A549 (cell line): ENCODE results near the gene DIP2C. TPM values are rescaled to one million over a fixed set of nuclear protein-coding genes. Genes with fewer than 3 reads are reported as not detected.
A peak's percentile ranks its signal among the peaks of the same experiment; 100 is the strongest.

Experiments
- ATAC-seq, 2 experiments: fragments of 200-7000 bp in 1 of 2; fragments of >200 bp in 1 of 2; cut with Nextera tagmentation in 1 of 2; cut with Tn5 transposase in 1 of 2; 3 replicates each; pipeline versions ENCODE4 v1.8.0 to v1.9.1; 2018 to 2020; ENCODE audit warnings: mild to moderate bottlenecking in 1 of 2, moderate library complexity in 1 of 2
- CTCF ChIA-PET: fragments of 300-600 bp; sonication (Branson Sonifier 250); formaldehyde crosslinking; extraction: SDS; loops from one replicate; lab custom pipeline; 2021; ENCODE audit warnings: antibody characterized with exemption, inconsistent platforms; lab: Yijun Ruan, JAX
- POLR2A ChIA-PET: fragments of 350-600 bp; formaldehyde crosslinking; extraction: SDS; loops from one replicate; lab custom pipeline; 2021; ENCODE audit warnings: antibody characterized with exemption, inconsistent platforms; lab: Yijun Ruan, JAX
- DNase-seq, 2 experiments: peaks; one replicate each; pipeline versions ENCODE4 v3.0.0 to v3.0.0-alpha.2; 2011 to 2016; ENCODE audit warnings: low read depth in 1 of 2, low spot score in 1 of 2
- FAIRE-seq: peaks from 2 replicates; lab custom pipeline; 2011; peaks lifted over from hg19 to GRCh38; lab: Jason Lieb, UNC
- H3K27ac ChIP-seq, 2 experiments: fragments of >200 bp; sonication (Bioruptor Twin); formaldehyde crosslinking; 3 replicates each; pipeline ENCODE4 v1.5.1; 2016 to 2017
- H3K4me1 ChIP-seq: fragments of >200 bp; sonication (Bioruptor Twin); formaldehyde crosslinking; 3 replicates; pipeline ENCODE4 v1.6.1; 2016
- H3K4me2 ChIP-seq: fragments of >200 bp; sonication (Bioruptor Twin); formaldehyde crosslinking; 3 replicates; pipeline ENCODE4 v1.6.1; 2016
- H3K4me3 ChIP-seq: fragments of >200 bp; sonication (Bioruptor Twin); formaldehyde crosslinking; 3 replicates; pipeline ENCODE4 v1.5.1; 2016
- H3K9me3 ChIP-seq: fragments of >200 bp; sonication (Bioruptor Twin); formaldehyde crosslinking; 3 replicates; pipeline ENCODE4 v1.6.1; 2016
- ATOH8 ChIP-seq: fragments of 250-450 bp; sonication (Bioruptor Pico); IDR thresholded peaks from 2 replicates; pipeline ENCODE4 v1.5.0; 2020; ENCODE audit warnings: low read depth, mild to moderate bottlenecking, moderate library complexity
- CEBPB ChIP-seq, 2 experiments: fragments of >200 bp in 1 of 2; sonication (Bioruptor Twin) in 1 of 2; formaldehyde crosslinking in 1 of 2; IDR thresholded peaks; 2 replicates each; pipeline ENCODE4 v1.6.1; 2012 to 2016
- CHD2 ChIP-seq: fragments of 150-350 bp; IDR thresholded peaks from 2 replicates; pipeline ENCODE4 v1.6.1; 2014; ENCODE audit warnings: low read length; ENCODE audit not compliant: partially characterized antibody
- EHF ChIP-seq: fragments of 250-450 bp; sonication (Bioruptor Pico); IDR thresholded peaks from 2 replicates; pipeline ENCODE4 v1.5.0; 2020; ENCODE audit warnings: mild to moderate bottlenecking
- EHMT2 ChIP-seq: fragments of 200-600 bp; sonication (generic); IDR thresholded peaks from 2 replicates; pipeline ENCODE4 v1.6.1; 2016; ENCODE audit warnings: antibody characterized with exemption, low read depth, mild to moderate bottlenecking, moderate library complexity
- ESRRA ChIP-seq: fragments of 150-350 bp; IDR thresholded peaks from 2 replicates; pipeline ENCODE4 v1.6.1; 2014; ENCODE audit warnings: mild to moderate bottlenecking, low read length, borderline replicate concordance
- HMGXB4 ChIP-seq: fragments of 250-450 bp; sonication (Bioruptor Pico); IDR thresholded peaks from 2 replicates; pipeline ENCODE4 v1.5.0; 2021; ENCODE audit warnings: mild to moderate bottlenecking, moderate library complexity, borderline replicate concordance
- HOXB5 ChIP-seq: fragments of 250-450 bp; sonication (Bioruptor Pico); IDR thresholded peaks from 2 replicates; pipeline ENCODE4 v1.5.0; 2020; ENCODE audit warnings: mild to moderate bottlenecking, moderate library complexity
- KDM1A ChIP-seq: fragments of 200-600 bp; sonication (generic); IDR thresholded peaks from 2 replicates; pipeline ENCODE4 v1.6.1; 2016; ENCODE audit warnings: low read depth, mild to moderate bottlenecking
- MAFK ChIP-seq: fragments of 450-650 bp; IDR thresholded peaks from 2 replicates; pipeline ENCODE4 v1.6.1; 2014; ENCODE audit not compliant: partially characterized antibody
- MYC ChIP-seq: IDR thresholded peaks from 2 replicates; pipeline ENCODE4 v1.6.1; 2012; ENCODE audit warnings: mild to moderate bottlenecking, inconsistent platforms, low read length, improper control_type of control experiment, borderline replicate concordance
- NFE2L2 ChIP-seq: fragments of 150-350 bp; conservative IDR thresholded peaks from 2 replicates; pipeline ENCODE4 v1.6.1; 2014; ENCODE audit warnings: low read length
- NPAS2 ChIP-seq: fragments of 250-450 bp; sonication (Bioruptor Pico); IDR thresholded peaks from 2 replicates; pipeline ENCODE4 v1.8.0; 2022; ENCODE audit warnings: mild to moderate bottlenecking, moderate library complexity, borderline replicate concordance
- POLR2AphosphoS2 ChIP-seq: conservative IDR thresholded peaks from 2 replicates; pipeline ENCODE4 v1.6.1; 2012; ENCODE audit warnings: low read length, improper control_type of control experiment, inconsistent platforms
- RAD21 ChIP-seq, 2 experiments: fragments of >200 bp in 1 of 2; sonication (Bioruptor Twin) in 1 of 2; formaldehyde crosslinking in 1 of 2; IDR thresholded peaks in 1 of 2; conservative IDR thresholded peaks in 1 of 2; 2 replicates in 1 of 2; 3 replicates in 1 of 2; pipeline ENCODE4 v1.6.1; 2012 to 2018; ENCODE audit warnings: inconsistent platforms in 1 of 2
- RCOR1 ChIP-seq: fragments of 150-350 bp; IDR thresholded peaks from 2 replicates; pipeline ENCODE4 v1.6.1; 2014; ENCODE audit warnings: antibody characterized with exemption, low read length, low read depth
- REST ChIP-seq: fragments of 200-600 bp; sonication (generic); IDR thresholded peaks from 2 replicates; pipeline ENCODE4 v1.6.1; 2016; ENCODE audit warnings: antibody characterized with exemption, mild to moderate bottlenecking, moderate library complexity
- RNF2 ChIP-seq: fragments of 200-600 bp; sonication (generic); IDR thresholded peaks from 2 replicates; pipeline ENCODE4 v1.6.1; 2016; ENCODE audit warnings: low read depth, mild to moderate bottlenecking, antibody characterized with exemption, moderate library complexity, borderline replicate concordance
- ZNF302 ChIP-seq: fragments of 250-450 bp; sonication (Bioruptor Pico); IDR thresholded peaks from 2 replicates; pipeline ENCODE4 v1.9.0; 2021; ENCODE audit warnings: inconsistent platforms, mild to moderate bottlenecking, moderate library complexity
- WGBS: methylation state at CpG from one replicate; pipeline ENCODE4 v1.1.6; 2017; ENCODE audit errors: missing lambda C conversion rate; 5-methylcytosine and 5-hydroxymethylcytosine counted together
- polyA plus RNA-seq, 4 experiments: library from polyadenylated mRNA; depleted of rRNA in 3 of 4; stranded (reverse); fragments of >200 nt; fragmentation: RNase III in 1 of 4; extraction: RNeasy Plus Mini Kit Qiagen cat#74134 plus additional on column Dnase treatment in 1 of 4; gene quantifications; 2 replicates in 3 of 4; 3 replicates in 1 of 4; pipeline ENCODE4 v1.2.3, GENCODE V29; 2011 to 2017

The DIP2C gene
- polyA plus RNA-seq, 2 of the 4 experiments (the other 2 are of a cell fraction): 3.7 to 5.0 TPM

GRCh38 chr10:714214-714613 is 24.7 kb upstream of the DIP2C start:
- Histone ChIP-seq H3K4me2 (no peak overlapping the region), H3K27ac (no peak overlapping the region), H3K9me3 (peaks cover 26% of the 10 kb centered on the region), H3K4me3 (no peak overlapping the region), H3K4me1 (no peaks in the 10 kb centered on the region)
- POLR2A ChIA-PET: no interaction called here
- TF ChIP-seq POLR2AphosphoS2 (no peak), KDM1A (peak; percentile 65; the same call in 1 of the 2 replicates), RCOR1 (no peak), NPAS2 (CRISPR knock-in tag) (no peak)
- FAIRE-seq (no peak), DNase-seq (no peak), ATAC-seq (no peak)
- under 1% methylated on average over 3 of the region's 3 CpGs for WGBS
- CTCF ChIA-PET: no interaction called here

- ChIA-PET CTCF (interaction anchor here (1.0 to 1.3 kb wide), 3 partner anchors 76 to 202 kb away, joined by 3 to 5 read pairs (median 5); no protein-coding TSS in a partner anchor), POLR2A (no interaction called here)
- Histone ChIP-seq H3K4me2 (no peak overlapping the region), H3K27ac (no peak overlapping the region), H3K4me1 (no peaks in the 10 kb centered on the region), H3K4me3 (no peak overlapping the region), H3K9me3 (peaks cover 26% of the 10 kb centered on the region)
- TF ChIP-seq KDM1A (no peak), CEBPB (IDR thresholded peaks at IDR 0.05) (peak; percentile 60 to 74; a peak in 3 of 4 replicates)
- WGBS: 59% methylated on average over 2 of the region's 2 CpGs
- no peak for FAIRE-seq
- ATAC-seq: no peak
- no peak for DNase-seq
Measured at GRCh38 chr10:712575-712974, 23.1 kb upstream of the DIP2C start.

- no peak overlapping the region for H3K27ac ChIP-seq
- DNase-seq (no peak), ATAC-seq (no peak; a peak in 1 of 6 replicates), FAIRE-seq (no peak)
- ChIA-PET CTCF (interaction anchor here (1.2 to 1.3 kb wide), 2 partner anchors 77 to 131 kb away, joined by 3 to 5 read pairs; no protein-coding TSS in a partner anchor), POLR2A (no interaction called here)
- no peaks in the 10 kb centered on the region for H3K4me1 ChIP-seq
- H3K4me3 ChIP-seq: no peak overlapping the region
- TF ChIP-seq CHD2 (no peak), HMGXB4 (CRISPR knock-in tag) (no peak), MYC (no peak), ATOH8 (CRISPR knock-in tag) (no peak), ESRRA (no peak), EHMT2 (no peak), ZNF302 (no peak), RAD21 (conservative IDR thresholded peaks at IDR 0.05 in 1 of 2, IDR thresholded peaks at IDR 0.05 in 1 of 2) (no peak), MAFK (no peak), REST (no peak), RNF2 (no peak), CEBPB (IDR thresholded peaks at IDR 0.05) (no peak), NPAS2 (CRISPR knock-in tag) (no peak), NFE2L2 (no peak), EHF (CRISPR knock-in tag) (no peak), HOXB5 (CRISPR knock-in tag) (no peak)
- H3K4me2 ChIP-seq: no peak overlapping the region
- H3K9me3 ChIP-seq: peaks cover 26% of the 10 kb centered on the region
- 6% methylated on average over 5 of the region's 5 CpGs for WGBS
Measured at GRCh38 chr10:712089-712488, 22.6 kb upstream of the DIP2C start.
